DMS53 treated with DMSO at 0.1 percent for 48 hours (cell line): ENCODE data around the gene DTNA.

Experiments used
- DNase-seq: peaks from one replicate; lab custom pipeline; 2025; ENCODE audit not compliant: unreplicated experiment; lab: John Stamatoyannopoulos, UW

The DTNA gene

GRCh38 chr18:34767601-34768027 lies 57.5 kb downstream of the DTNA start:
- DNase-seq: no peak

GRCh38 chr18:34771958-34772357 lies 61.9 kb downstream of the DTNA start:
- no peak for DNase-seq

GRCh38 chr18:34772887-34773286 lies 62.8 kb downstream of the DTNA start:
- no peak for DNase-seq

- DNase-seq: no peak
These were observed 63.3 kb downstream of the DTNA start for GRCh38 chr18:34773378-34773777.

- DNase-seq: no peak
These were observed 64.1 kb downstream of the DTNA start for GRCh38 chr18:34773961-34774766.

- no peak for DNase-seq
These were observed 65.4 kb downstream of the DTNA start for GRCh38 chr18:34775461-34775860.

GRCh38 chr18:34779112-34779511 lies 69.0 kb downstream of the DTNA start:
- no peak for DNase-seq

- no peak for DNase-seq
These were observed 70.8 kb downstream of the DTNA start for GRCh38 chr18:34780856-34781255.

GRCh38 chr18:34783501-34783900 lies 73.4 kb downstream of the DTNA start:
- DNase-seq: no peak

GRCh38 chr18:34786162-34786741 lies 76.2 kb downstream of the DTNA start:
- DNase-seq: no peak

- DNase-seq: peak; percentile 69
These were observed 77.9 kb downstream of the DTNA start for GRCh38 chr18:34787931-34788532.

GRCh38 chr18:34789768-34790344 lies 79.8 kb downstream of the DTNA start:
- no peak for DNase-seq

GRCh38 chr18:34794348-34794747 lies 84.2 kb downstream of the DTNA start:
- no peak for DNase-seq

- no peak for DNase-seq
These were observed 85.1 kb downstream of the DTNA start for GRCh38 chr18:34795070-34795732.

- DNase-seq: no peak
These were observed 86.0 kb downstream of the DTNA start for GRCh38 chr18:34796035-34796657.

GRCh38 chr18:34799291-34799690 lies 89.2 kb downstream of the DTNA start:
- DNase-seq: no peak

GRCh38 chr18:34800381-34800780 lies 90.3 kb downstream of the DTNA start:
- no peak for DNase-seq

GRCh38 chr18:34801774-34802173 lies 91.7 kb downstream of the DTNA start:
- DNase-seq: no peak

GRCh38 chr18:34802959-34803358 lies 92.9 kb downstream of the DTNA start:
- DNase-seq: no peak

- no peak for DNase-seq
These were observed 93.8 kb downstream of the DTNA start for GRCh38 chr18:34803877-34804400.
